ENCODE data around the gene REV3L. TPM values are rescaled to one million over a fixed set of nuclear protein-coding genes. Genes with fewer than 3 reads are reported as not detected.

REV3L gene
- total and polyA plus RNA-seq, 2 donors (not counting 1 experiment from before 2014, with no cell fraction given): 4.7 to 37.9 TPM

- H3K27ac ChIP-seq (ENCODE audit: low read length in 2 of 2): no peak overlapping the region
- no peaks in the 10 kb centered on the region for H3K27me3 ChIP-seq (replicated peaks in 1 of 4; ENCODE audit: control extremely low read depth in 1 of 4, control insufficient read depth in 3 of 4, insufficient read depth in 4 of 4, low read length in 3 of 4)
- WGBS (ENCODE audit: insufficient coverage): 100% methylated on average over 1 of the region's 1 CpG
- no peak overlapping the region for H3K9ac ChIP-seq (ENCODE audit: low read length)
- TF ChIP-seq CTCF (IDR thresholded peaks at IDR 0.05) (no peak), EZH2 (IDR thresholded peaks at IDR 0.05; ENCODE audit: borderline replicate concordance, insufficient read depth, low read depth, low read length, poor library complexity, severe bottlenecking) (no peak)
- peaks cover 36 to 52% of the 10 kb centered on the region in 2 experiments for H3K36me3 ChIP-seq (replicated peaks in 1 of 2; ENCODE audit: control extremely low read depth in 1 of 2, control insufficient read depth in 1 of 2, extremely low read depth in 1 of 2, insufficient read depth in 2 of 2, low read length in 1 of 2)
- ChIA-PET POLR2A (no interaction called here), CTCF (no interaction called here)
- H3K4me2 ChIP-seq (replicated peaks; ENCODE audit: low read depth, low read length, poor library complexity, severe bottlenecking): no peak overlapping the region
- no peak for ATAC-seq (ENCODE audit: low read depth)
- no peak overlapping the region for H2AFZ ChIP-seq (ENCODE audit: insufficient read depth, low read depth, low read length, poor library complexity, severe bottlenecking)
- no peaks in the 10 kb centered on the region for H3K27me3 Mint-ChIP-seq
- H3K4me1 Mint-ChIP-seq: peaks cover 3% of the 10 kb centered on the region
- intact Hi-C loops (cut with micrococcal nuclease): no loop called here
- no peak overlapping the region for H3K4me3 Mint-ChIP-seq
- no peaks in the 10 kb centered on the region for H3K4me1 ChIP-seq (ENCODE audit: control insufficient read depth in 2 of 2, insufficient read depth in 2 of 2, low read length in 2 of 2)
- peaks cover 0 to 19% (median 19%) of the 10 kb centered on the region in 3 donors for H3K9me3 ChIP-seq (ENCODE audit: control extremely low read depth in 1 of 3, control insufficient read depth in 2 of 3, insufficient read depth in 1 of 3, low read length in 2 of 3)
- H3K9me3 Mint-ChIP-seq (ENCODE audit: insufficient read depth): peaks cover 9% of the 10 kb centered on the region
- peaks cover 25% of the 10 kb centered on the region for H3K79me2 ChIP-seq (ENCODE audit: control insufficient read depth, insufficient read depth, low read length)
- H3K27ac Mint-ChIP-seq: no peak overlapping the region
- H3K4me3 ChIP-seq (ENCODE audit: control extremely low read depth in 1 of 5, extremely low read depth in 1 of 5, insufficient read depth in 1 of 5, low read depth in 2 of 5, low read length in 4 of 5): no peak overlapping the region
- H4K20me1 ChIP-seq (ENCODE audit: control insufficient read depth, insufficient read depth, low read length, poor library complexity, severe bottlenecking): no peaks in the 10 kb centered on the region
- no peak for DNase-seq
Observed at GRCh38 chr6:111277819-111278218, 205.2 kb downstream of the REV3L start.

GRCh38 chr6:111276736-111277135, 206.3 kb downstream of the REV3L start:
- Histone ChIP-seq H2AFZ (ENCODE audit: insufficient read depth, low read depth, low read length, poor library complexity, severe bottlenecking) (no peak overlapping the region), H3K27ac (ENCODE audit: low read length in 2 of 2) (no peak overlapping the region), H3K79me2 (ENCODE audit: control insufficient read depth, insufficient read depth, low read length) (peaks cover 32% of the 10 kb centered on the region), H3K4me2 (replicated peaks; ENCODE audit: low read depth, low read length, poor library complexity, severe bottlenecking) (no peak overlapping the region), H3K4me3 (ENCODE audit: control extremely low read depth in 1 of 5, extremely low read depth in 1 of 5, insufficient read depth in 1 of 5, low read depth in 2 of 5, low read length in 4 of 5) (no peak overlapping the region), H4K20me1 (ENCODE audit: control insufficient read depth, insufficient read depth, low read length, poor library complexity, severe bottlenecking) (no peaks in the 10 kb centered on the region), H3K36me3 (replicated peaks in 1 of 2; ENCODE audit: control extremely low read depth in 1 of 2, control insufficient read depth in 1 of 2, extremely low read depth in 1 of 2, insufficient read depth in 2 of 2, low read length in 1 of 2) (peaks cover 36 to 52% of the 10 kb centered on the region in 2 experiments), H3K27me3 (replicated peaks in 1 of 4; ENCODE audit: control extremely low read depth in 1 of 4, control insufficient read depth in 3 of 4, insufficient read depth in 4 of 4, low read length in 3 of 4) (no peaks in the 10 kb centered on the region), H3K9me3 (ENCODE audit: control extremely low read depth in 1 of 3, control insufficient read depth in 2 of 3, insufficient read depth in 1 of 3, low read length in 2 of 3) (peaks cover 0 to 22% (median 19%) of the 10 kb centered on the region in 3 donors), H3K4me1 (ENCODE audit: control insufficient read depth in 2 of 2, insufficient read depth in 2 of 2, low read length in 2 of 2) (no peaks in the 10 kb centered on the region), H3K9ac (ENCODE audit: low read length) (no peak overlapping the region)
- Mint-ChIP-seq H3K4me3 (no peak overlapping the region), H3K27ac (no peak overlapping the region), H3K4me1 (no peaks in the 10 kb centered on the region), H3K27me3 (no peaks in the 10 kb centered on the region), H3K9me3 (ENCODE audit: insufficient read depth) (peaks cover 9% of the 10 kb centered on the region)
- 81% methylated on average over 3 of the region's 3 CpGs for WGBS (ENCODE audit: insufficient coverage)
- DNase-seq (no peak), ATAC-seq (ENCODE audit: low read depth) (no peak)
- intact Hi-C loops (cut with micrococcal nuclease): no loop called here
- ChIA-PET POLR2A (no interaction called here), CTCF (no interaction called here)
- TF ChIP-seq EZH2 (IDR thresholded peaks at IDR 0.05; ENCODE audit: borderline replicate concordance, insufficient read depth, low read depth, low read length, poor library complexity, severe bottlenecking): no peak
- TF ChIP-seq CTCF (IDR thresholded peaks at IDR 0.05): no peak
